Adipocyte (in vitro differentiated cells): ENCODE results near the gene AGBL1.

Source experiments
- DNase-seq: peaks from one replicate; pipeline ENCODE4 v3.0.0-alpha.2; 2015; ENCODE audit warnings: low read depth
- H3K27me3 ChIP-seq: replicated peaks from 2 replicates; pipeline ENCODE4 v1.7.0; 2013; ENCODE audit warnings: mild to moderate bottlenecking, low read length, moderate library complexity; ENCODE audit not compliant: control insufficient read depth, insufficient read depth
- H3K36me3 ChIP-seq: 2 replicates; pipeline ENCODE4 v1.7.0; 2013; ENCODE audit warnings: low read length, mild to moderate bottlenecking, moderate library complexity; ENCODE audit not compliant: control insufficient read depth, insufficient read depth, severe bottlenecking
- H3K4me1 ChIP-seq: 2 replicates; pipeline ENCODE4 v1.7.0; 2013; ENCODE audit warnings: mild to moderate bottlenecking, low read length, moderate library complexity; ENCODE audit not compliant: control insufficient read depth, insufficient read depth
- H3K4me3 ChIP-seq: 2 replicates; pipeline ENCODE4 v1.7.0; 2013; ENCODE audit warnings: mild to moderate bottlenecking, low read length, moderate library complexity
- H3K9ac ChIP-seq: 2 replicates; pipeline ENCODE4 v1.7.0; 2013; ENCODE audit warnings: mild to moderate bottlenecking, low read length, moderate library complexity
- H3K9me3 ChIP-seq: 2 replicates; pipeline ENCODE4 v1.7.0; 2013; ENCODE audit warnings: mild to moderate bottlenecking, low read length, moderate library complexity; ENCODE audit not compliant: control insufficient read depth

Gene AGBL1

DNA sequence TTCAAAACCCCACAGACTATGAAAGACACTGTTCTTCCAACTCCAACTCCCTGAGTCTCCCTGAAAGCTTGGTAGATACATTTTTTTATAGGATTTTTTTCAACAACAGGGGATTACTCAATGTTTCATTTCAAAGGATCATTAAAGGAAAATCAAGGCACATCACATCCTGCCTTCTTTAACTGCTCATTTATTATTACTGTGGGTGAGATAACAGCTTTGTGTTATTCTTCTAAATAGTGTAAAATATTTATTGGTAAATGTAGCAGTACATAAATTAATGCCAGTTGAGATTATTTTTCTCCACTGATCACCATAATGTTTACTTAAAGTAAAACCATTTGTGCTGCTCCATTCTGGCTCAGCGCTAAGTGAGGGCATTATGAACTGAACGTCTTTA lies 57.2 kb downstream of the AGBL1 start:
- no peak for DNase-seq
- Histone ChIP-seq H3K27me3 (peaks cover 9% of the 10 kb centered on the region), H3K36me3 (no peaks in the 10 kb centered on the region), H3K9ac (no peak overlapping the region), H3K4me1 (peaks cover 4% of the 10 kb centered on the region), H3K9me3 (no peaks in the 10 kb centered on the region), H3K4me3 (no peak overlapping the region)

DNA sequence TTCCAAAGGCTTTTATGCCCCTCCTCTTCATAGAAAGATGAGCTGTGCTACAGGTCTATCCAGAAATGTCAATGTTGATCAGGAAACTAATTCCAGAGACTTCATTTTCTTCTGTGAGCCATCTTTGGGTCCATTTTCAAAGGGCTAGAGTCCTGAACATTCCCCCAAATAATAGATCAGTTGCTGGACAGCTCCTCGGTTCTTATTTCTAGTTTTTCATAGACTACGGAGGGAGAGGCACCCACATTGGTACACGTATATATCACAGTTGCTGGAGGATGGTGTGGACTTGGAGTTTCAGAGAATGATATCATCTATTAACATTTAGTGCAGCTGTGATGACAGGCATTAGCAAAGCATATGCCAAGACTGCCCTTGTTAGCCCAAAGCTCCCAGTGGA lies 59.1 kb downstream of the AGBL1 start:
- no peak overlapping the region for H3K9ac ChIP-seq
- no peaks in the 10 kb centered on the region for H3K9me3 ChIP-seq
- no peaks in the 10 kb centered on the region for H3K36me3 ChIP-seq
- peaks cover 9% of the 10 kb centered on the region for H3K27me3 ChIP-seq
- no peak overlapping the region for H3K4me3 ChIP-seq
- H3K4me1 ChIP-seq, result peaks cover 4% of the 10 kb centered on the region
- no peak for DNase-seq

DNA sequence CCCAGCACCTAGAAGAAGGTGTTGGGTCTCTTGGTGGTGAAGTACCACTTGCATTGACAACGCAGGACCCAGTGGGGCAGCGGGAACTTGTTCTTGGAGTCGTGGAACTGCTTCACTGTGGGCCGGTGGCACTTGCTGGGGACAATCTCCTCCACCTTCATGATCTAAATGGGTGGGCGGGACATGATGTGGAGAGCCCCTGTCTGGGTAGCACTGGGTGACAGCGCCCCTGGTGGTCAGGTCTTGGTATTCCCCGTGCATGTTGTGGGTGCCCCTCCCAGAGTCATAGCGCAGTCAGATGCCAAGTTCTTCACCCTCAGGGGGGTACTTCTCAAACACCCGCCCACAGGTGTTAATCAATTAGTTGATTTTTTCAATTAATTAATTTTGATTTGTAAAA lies 60.2 kb downstream of the AGBL1 start:
- no peaks in the 10 kb centered on the region for H3K36me3 ChIP-seq
- H3K4me3 ChIP-seq, result no peak overlapping the region
- H3K9ac ChIP-seq, result no peak overlapping the region
- H3K4me1 ChIP-seq, result peaks cover 4% of the 10 kb centered on the region
- no peaks in the 10 kb centered on the region for H3K9me3 ChIP-seq
- H3K27me3 ChIP-seq, result peaks cover 9% of the 10 kb centered on the region
- no peak for DNase-seq

DNA sequence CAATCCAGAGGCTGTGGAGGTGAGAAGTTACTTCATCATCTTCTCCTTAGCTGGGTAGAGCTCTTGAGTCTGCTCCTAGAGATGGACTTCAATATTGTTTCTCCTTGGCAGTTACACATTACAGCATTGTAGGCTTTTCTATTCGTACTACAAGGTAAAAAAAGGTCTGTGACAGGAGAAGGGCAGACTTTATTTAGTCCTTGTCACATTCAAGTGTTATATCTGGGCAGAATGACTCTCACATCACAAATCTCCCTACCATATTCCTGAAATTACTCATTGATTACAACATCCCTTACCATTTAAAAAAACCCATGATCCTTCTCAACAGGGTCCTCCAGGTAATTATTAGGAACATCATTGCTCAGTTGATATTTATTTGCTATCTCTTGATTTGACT lies 75.0 kb downstream of the AGBL1 start:
- H3K4me1 ChIP-seq, result no peaks in the 10 kb centered on the region
- no peak for DNase-seq
- H3K4me3 ChIP-seq, result no peak overlapping the region
- H3K9me3 ChIP-seq, result no peaks in the 10 kb centered on the region
- H3K9ac ChIP-seq, result no peak overlapping the region
- no peaks in the 10 kb centered on the region for H3K36me3 ChIP-seq
- H3K27me3 ChIP-seq, result peaks cover 6% of the 10 kb centered on the region

DNA sequence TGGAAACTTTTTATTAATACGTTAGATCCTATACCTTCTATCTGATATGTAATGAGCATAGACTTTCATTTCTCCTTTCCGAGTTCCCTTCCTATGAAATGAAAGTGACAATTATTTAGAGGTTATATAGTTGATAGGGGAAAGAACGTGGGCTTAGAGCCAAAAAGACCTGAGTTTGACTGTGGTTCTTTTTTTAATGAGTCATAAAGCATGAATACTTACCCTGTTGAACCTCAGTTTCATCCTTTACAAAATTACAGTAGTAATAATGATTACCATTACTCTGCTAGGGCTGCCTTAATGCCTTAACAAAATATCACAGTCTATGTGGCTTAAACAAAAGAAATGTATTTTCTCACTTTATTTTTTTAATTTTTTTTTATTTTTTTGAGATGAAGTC lies 75.9 kb downstream of the AGBL1 start:
- Histone ChIP-seq H3K4me3 (no peak overlapping the region), H3K9me3 (no peaks in the 10 kb centered on the region), H3K9ac (no peak overlapping the region), H3K4me1 (no peaks in the 10 kb centered on the region), H3K36me3 (no peaks in the 10 kb centered on the region), H3K27me3 (peaks cover 7% of the 10 kb centered on the region)
- DNase-seq, result no peak

DNA sequence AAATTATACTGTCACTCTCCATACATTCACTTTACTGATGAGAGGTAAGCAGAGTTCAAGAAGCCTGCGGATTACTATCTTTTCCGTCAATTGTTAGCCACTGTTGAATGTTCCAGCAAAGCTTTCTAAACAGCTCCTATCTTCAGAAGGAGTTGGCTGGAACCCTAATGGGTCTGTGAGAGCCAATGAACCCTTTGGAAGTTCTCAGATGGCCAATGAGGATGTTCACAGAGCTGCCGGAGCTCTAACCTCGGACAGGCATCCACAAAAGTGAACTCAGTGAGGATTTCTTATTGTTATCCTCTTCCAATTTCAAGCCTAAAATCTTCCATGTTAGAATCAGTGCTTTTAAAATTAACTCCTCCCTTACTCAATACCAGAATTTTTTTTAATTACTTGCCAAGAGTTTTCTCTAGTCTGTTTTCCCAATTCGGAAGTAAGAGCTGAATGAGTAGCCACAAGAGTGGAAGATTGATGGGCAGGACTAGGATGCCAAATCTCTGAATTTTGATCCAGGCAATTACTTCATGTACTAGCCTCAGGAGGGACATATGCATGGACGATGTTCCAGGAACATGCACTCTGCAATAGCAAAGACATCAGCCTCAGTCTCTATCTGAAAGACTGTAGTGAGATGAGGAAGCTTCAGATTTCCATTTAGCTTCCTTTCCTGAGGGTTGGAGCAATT lies 78.1 kb downstream of the AGBL1 start:
- Histone ChIP-seq H3K36me3 (no peaks in the 10 kb centered on the region), H3K9me3 (no peaks in the 10 kb centered on the region), H3K4me1 (no peaks in the 10 kb centered on the region), H3K9ac (no peak overlapping the region), H3K4me3 (no peak overlapping the region), H3K27me3 (peaks cover 11% of the 10 kb centered on the region)
- DNase-seq, result no peak

DNA sequence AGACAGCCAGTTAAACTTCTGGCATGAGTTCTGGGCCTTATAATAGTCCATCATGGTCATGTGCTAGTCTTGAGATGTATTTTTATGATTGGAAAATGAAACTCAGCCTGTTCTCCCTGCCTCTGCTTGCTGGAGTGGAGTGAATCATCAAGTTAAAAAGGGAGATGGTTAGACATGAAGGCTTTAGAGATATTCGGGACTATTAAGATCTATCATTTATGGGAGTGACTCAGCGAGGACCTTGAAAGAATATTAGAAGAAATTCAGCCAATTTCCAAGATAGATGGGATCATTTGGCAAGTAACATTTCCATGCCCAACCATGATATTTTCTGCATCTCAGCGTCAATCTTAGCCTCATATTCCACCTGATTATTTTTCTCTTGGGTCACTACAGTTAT lies 79.8 kb downstream of the AGBL1 start:
- no peak overlapping the region for H3K4me3 ChIP-seq
- no peak for DNase-seq
- H3K4me1 ChIP-seq, result peaks cover 9% of the 10 kb centered on the region
- H3K27me3 ChIP-seq, result peaks cover 11% of the 10 kb centered on the region
- no peak overlapping the region for H3K9ac ChIP-seq
- H3K9me3 ChIP-seq, result no peaks in the 10 kb centered on the region
- no peaks in the 10 kb centered on the region for H3K36me3 ChIP-seq

DNA sequence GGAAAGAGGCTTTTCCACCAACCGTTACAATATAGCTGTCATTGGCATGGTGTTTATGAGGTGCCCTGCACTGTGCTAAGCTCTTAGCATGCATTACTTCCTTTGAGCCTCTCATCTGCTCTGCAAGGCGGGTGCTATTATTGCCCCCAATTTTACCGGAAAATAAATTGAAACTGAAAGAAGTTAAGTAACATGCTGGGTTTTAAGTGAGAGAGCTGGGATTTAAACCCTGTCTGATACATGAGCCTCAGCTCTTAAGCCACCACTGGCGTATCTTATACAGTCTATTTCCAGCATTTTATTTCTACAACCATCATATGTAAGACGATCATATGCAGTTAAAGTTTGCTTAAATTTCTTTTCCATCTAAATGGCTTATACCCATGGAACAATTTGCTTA lies 81.6 kb downstream of the AGBL1 start:
- Histone ChIP-seq H3K9me3 (no peaks in the 10 kb centered on the region), H3K4me3 (no peak overlapping the region), H3K9ac (no peak overlapping the region), H3K36me3 (no peaks in the 10 kb centered on the region), H3K4me1 (peaks cover 27% of the 10 kb centered on the region), H3K27me3 (peaks cover 11% of the 10 kb centered on the region)
- DNase-seq, result no peak

DNA sequence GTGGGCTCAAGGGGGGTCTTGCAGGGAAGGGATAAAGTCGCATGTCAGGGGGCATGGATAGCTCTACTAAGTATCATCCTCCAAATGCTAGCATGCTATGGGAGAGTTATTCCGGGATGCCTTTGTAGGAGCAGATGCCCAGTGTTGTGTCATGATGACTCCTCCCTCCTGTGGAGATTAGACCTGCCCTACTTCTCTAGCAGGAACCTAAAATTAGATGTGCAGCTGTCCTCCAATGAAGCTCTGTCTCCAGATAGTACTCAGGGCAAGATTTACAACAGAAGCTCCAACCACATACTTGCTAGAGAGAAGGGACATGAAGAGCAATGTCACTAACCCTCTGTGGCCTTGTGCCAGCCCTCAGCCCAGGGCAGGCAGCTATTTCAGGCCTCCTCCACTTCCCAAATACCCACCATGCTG lies 82.5 kb downstream of the AGBL1 start:
- no peaks in the 10 kb centered on the region for H3K9me3 ChIP-seq
- no peak overlapping the region for H3K9ac ChIP-seq
- DNase-seq, result no peak
- H3K36me3 ChIP-seq, result no peaks in the 10 kb centered on the region
- peaks cover 11% of the 10 kb centered on the region for H3K27me3 ChIP-seq
- peaks cover 29% of the 10 kb centered on the region for H3K4me1 ChIP-seq
- H3K4me3 ChIP-seq, result no peak overlapping the region

DNA sequence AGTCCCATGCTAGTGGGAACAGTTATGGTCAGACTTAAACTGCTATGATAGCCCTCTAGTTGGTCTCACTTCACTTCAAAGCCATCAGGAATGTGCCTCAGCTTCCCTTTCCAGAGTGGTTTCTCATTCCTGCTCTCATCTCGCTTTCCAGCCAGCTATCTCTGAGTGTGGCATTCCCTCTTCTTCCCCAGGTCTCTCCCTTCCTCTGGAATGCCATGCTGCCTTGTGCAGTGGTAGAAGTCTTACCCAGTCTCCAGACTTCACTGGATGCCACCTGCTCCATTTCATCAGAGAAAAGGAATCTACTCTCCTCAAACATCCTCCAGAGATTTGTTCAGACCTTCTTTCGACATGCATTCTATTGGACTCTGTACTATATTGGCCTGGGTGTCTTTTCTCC lies 83.0 kb downstream of the AGBL1 start:
- no peak for DNase-seq
- no peaks in the 10 kb centered on the region for H3K36me3 ChIP-seq

DNA sequence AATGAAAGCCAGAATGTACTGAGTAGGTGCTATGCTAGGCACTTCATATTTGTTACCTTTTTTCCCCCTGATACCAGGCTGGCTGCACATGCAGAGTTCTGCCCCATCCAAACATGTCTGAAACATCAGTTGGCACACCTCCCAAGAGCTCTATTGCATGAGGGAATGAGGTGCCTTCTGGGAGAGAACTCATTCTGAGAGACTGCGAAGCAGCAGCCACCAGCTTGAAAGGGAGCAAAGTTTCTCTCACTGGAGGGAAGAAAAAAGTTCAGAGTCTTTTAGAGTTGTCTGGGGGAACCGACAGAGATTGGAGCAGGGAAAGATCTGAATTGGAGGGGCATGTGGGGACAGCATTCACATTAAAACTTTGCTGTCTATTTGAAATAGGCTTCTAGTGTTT lies 84.1 kb downstream of the AGBL1 start:
- DNase-seq, result no peak
- no peak overlapping the region for H3K9ac ChIP-seq

More for the DNA sequence above, 83.0 kb downstream of the AGBL1 start:
- no peaks in the 10 kb centered on the region for H3K9me3 ChIP-seq
- H3K27me3 ChIP-seq, result peaks cover 11% of the 10 kb centered on the region
- H3K9ac ChIP-seq, result no peak overlapping the region
- no peak overlapping the region for H3K4me3 ChIP-seq
- H3K4me1 ChIP-seq, result peaks cover 29% of the 10 kb centered on the region

More for the DNA sequence above, 84.1 kb downstream of the AGBL1 start:
- H3K36me3 ChIP-seq, result no peaks in the 10 kb centered on the region
- no peaks in the 10 kb centered on the region for H3K9me3 ChIP-seq
- peak overlapping the region; percentile 21 for H3K4me3 ChIP-seq
- H3K27me3 ChIP-seq, result peaks cover 6% of the 10 kb centered on the region
- peaks cover 29% of the 10 kb centered on the region for H3K4me1 ChIP-seq
